Spleen (tissue), 11 donors: ENCODE data around the gene TBC1D24. TPM values are rescaled to one million over a fixed set of nuclear protein-coding genes. Genes with fewer than 3 reads are reported as not detected.

ENCODE experiments used
- DNase-seq: peaks from one replicate; pipeline ENCODE4 v3.0.0-alpha.2; 2020
- H3K27ac ChIP-seq, 8 donors: fragments of 200-600 bp; sonication (generic) in 7 of 8; 1 replicate in 4 of 8; 2 replicates in 4 of 8; pipeline versions ENCODE4 v1.5.0 to v1.8.0; 2016 to 2021; ENCODE audit warnings: inconsistent platforms in 4 of 8, mild to moderate bottlenecking in 4 of 8, moderate library complexity in 1 of 8
- H3K27me3 ChIP-seq, 7 donors: fragments of 200-600 bp; sonication (generic) in 6 of 7; replicated peaks in 1 of 7; 1 replicate in 4 of 7; 2 replicates in 3 of 7; pipeline versions ENCODE4 v1.5.0 to v1.8.0; 2016 to 2021; ENCODE audit warnings: inconsistent platforms in 3 of 7, mild to moderate bottlenecking in 1 of 7
- H3K36me3 ChIP-seq, 6 donors: fragments of 200-600 bp; sonication (generic) in 5 of 6; 1 replicate in 4 of 6; 2 replicates in 2 of 6; pipeline versions ENCODE4 v1.5.0 to v1.8.0; 2016 to 2021; ENCODE audit warnings: inconsistent platforms in 2 of 6
- H3K4me1 ChIP-seq, 6 donors: fragments of 200-600 bp; sonication (generic) in 5 of 6; 1 replicate in 3 of 6; 2 replicates in 3 of 6; pipeline versions ENCODE4 v1.5.0 to v1.8.0; 2016 to 2021; ENCODE audit warnings: inconsistent platforms in 3 of 6
- H3K4me3 ChIP-seq, 8 donors: fragments of 200-600 bp; sonication (generic) in 7 of 8; 1 replicate in 4 of 8; 2 replicates in 4 of 8; pipeline versions ENCODE4 v1.5.0 to v1.8.0; 2016 to 2021; ENCODE audit warnings: inconsistent platforms in 4 of 8, mild to moderate bottlenecking in 4 of 8, moderate library complexity in 2 of 8
- H3K9me3 ChIP-seq, 8 donors: fragments of 200-600 bp; sonication (generic) in 7 of 8; 1 replicate in 4 of 8; 2 replicates in 4 of 8; pipeline versions ENCODE4 v1.5.0 to v1.8.0; 2016 to 2021; ENCODE audit warnings: inconsistent platforms in 4 of 8
- POLR2A ChIP-seq, 3 donors: fragments of 450-650 bp; IDR thresholded peaks; one replicate each; pipeline ENCODE4 v1.5.1; 2017; ENCODE audit warnings: antibody characterized with exemption in 3 of 3, mild to moderate bottlenecking in 1 of 3
- POLR2AphosphoS5 ChIP-seq, 3 donors: sonication (generic); formaldehyde crosslinking; IDR thresholded peaks; one replicate each; pipeline ENCODE4 v1.5.1; 2017; ENCODE audit warnings: antibody characterized with exemption in 3 of 3
- WGBS, 5 donors: extraction: QIAGEN DNeasy Blood & Tissue Kit in 3 of 5; methylation state at CpG; one replicate each; pipeline versions ENCODE4 v1.1.5 to v1.1.7; 2013 to 2018; 5-methylcytosine and 5-hydroxymethylcytosine counted together
- intact Hi-C: fragments of 100-400 bp; cut with DNase I; formaldehyde crosslinking; loops from one replicate; pipeline ENCODE4 v1.15.0; 2023; ENCODE audit warnings: low total_unique reads
- polyA plus RNA-seq, 3 donors: library from polyadenylated mRNA; stranded (reverse); fragments of 200-250 nt; gene quantifications; one replicate each; pipeline ENCODE4 v1.2.1, GENCODE V29; 2013
- total RNA-seq, 7 donors: library from RNA; depleted of rRNA in 3 of 7; stranded (reverse); fragments of >200 nt in 3 of 7; fragmentation: NEBNext Ultra II Directional in 4 of 7; extraction: Animal tissue kit (Norgen Biotek cat#: 25700) in 4 of 7; gene quantifications; one replicate each; pipeline versions ENCODE4 v1.1.0 to v1.2.1, GENCODE V29; 2016 to 2021
- TF ChIP-seq, protein P1 (sequence below), 11 experiments: fragments of 200-600 bp in 7 of 11; fragments of 450-650 bp in 4 of 11; sonication (generic) in 4 of 11; IDR thresholded peaks in 8 of 11; conservative IDR thresholded peaks in 3 of 11; 1 replicate in 7 of 11; 2 replicates in 4 of 11; pipeline versions ENCODE4 v1.4.0 to v1.8.0; 2016 to 2021; ENCODE audit warnings: antibody characterized with exemption in 11 of 11, inconsistent platforms in 4 of 11, mild to moderate bottlenecking in 1 of 11
- donor health status: healthy with polysubstance abuse.
- donor health status: DM: no; HTN: no; CAD: no; lungs with moderate emphysema.
- donor health status: DM: no; HTN: no; CAD: no.
- donor health status: Bipolar disorder and iron deficiency.
- donor health status: healthy.
- donor health status: DM: no; HTN: no; CAD: no.
- donor health status: DM: yes; HTN: yes; CAD: no.

The TBC1D24 gene
- total and polyA plus RNA-seq, 10 donors: 2.2 to 15.3 (median 11.3) TPM

DNA sequence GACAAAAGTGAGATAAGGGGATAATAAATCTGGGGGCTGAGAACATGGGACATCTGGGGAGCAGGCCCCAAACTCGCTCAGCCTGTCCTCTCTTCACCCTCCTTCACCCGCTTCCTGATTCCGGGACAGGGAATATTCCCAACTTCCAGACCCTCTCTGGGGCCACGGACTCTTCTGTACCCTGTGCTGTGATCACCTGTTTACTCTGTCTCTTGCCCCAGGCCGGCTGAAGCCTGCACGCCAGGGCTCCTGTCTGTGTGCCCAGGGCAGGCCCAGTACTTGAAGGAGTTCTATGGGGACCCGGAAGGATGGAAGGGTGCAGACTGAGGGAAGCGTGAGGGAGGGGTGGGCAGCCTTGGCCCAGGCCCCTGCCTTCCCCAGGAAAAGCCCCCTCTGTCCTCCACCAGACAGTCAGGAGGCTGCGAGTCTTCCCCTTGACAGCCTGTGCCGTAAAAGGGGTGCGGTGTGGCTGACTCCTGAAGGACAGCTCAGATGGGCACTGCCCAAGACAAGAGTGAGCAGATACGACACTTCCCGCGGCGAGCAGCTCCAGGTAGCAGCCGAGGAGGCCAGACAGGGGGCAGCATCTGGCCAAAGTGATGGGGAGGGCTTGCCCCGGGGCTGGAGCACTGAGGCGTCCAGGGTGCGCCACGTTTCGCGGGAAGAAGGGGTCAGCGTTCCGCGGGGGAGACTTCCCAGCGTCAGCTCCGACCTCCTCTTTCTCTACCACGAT lies 46.7 kb upstream of the TBC1D24 start:
- peak; percentile 87 for DNase-seq
- Histone ChIP-seq H3K27me3 (no peaks in the 10 kb centered on the region), H3K4me3 (peak overlapping the region; percentile 64 to 92 (median 88)), H3K9me3 (no peaks in the 10 kb centered on the region), H3K36me3 (peaks cover 0 to 21% (median 10%) of the 10 kb centered on the region in 6 donors), H3K27ac (peak overlapping the region in 6 of 8 donors; percentile 78 to 89 (median 82)), H3K4me1 (peaks cover 7 to 34% (median 22%) of the 10 kb centered on the region in 6 donors)
- intact Hi-C loops: no loop called here
- WGBS, 5 donors: 32 to 67% (median 36%) methylated on average over 16 to 28 of the region's 28 CpGs
- TF ChIP-seq POLR2A (IDR thresholded peaks at IDR 0.05): no peak
- TF ChIP-seq, protein P1, sequence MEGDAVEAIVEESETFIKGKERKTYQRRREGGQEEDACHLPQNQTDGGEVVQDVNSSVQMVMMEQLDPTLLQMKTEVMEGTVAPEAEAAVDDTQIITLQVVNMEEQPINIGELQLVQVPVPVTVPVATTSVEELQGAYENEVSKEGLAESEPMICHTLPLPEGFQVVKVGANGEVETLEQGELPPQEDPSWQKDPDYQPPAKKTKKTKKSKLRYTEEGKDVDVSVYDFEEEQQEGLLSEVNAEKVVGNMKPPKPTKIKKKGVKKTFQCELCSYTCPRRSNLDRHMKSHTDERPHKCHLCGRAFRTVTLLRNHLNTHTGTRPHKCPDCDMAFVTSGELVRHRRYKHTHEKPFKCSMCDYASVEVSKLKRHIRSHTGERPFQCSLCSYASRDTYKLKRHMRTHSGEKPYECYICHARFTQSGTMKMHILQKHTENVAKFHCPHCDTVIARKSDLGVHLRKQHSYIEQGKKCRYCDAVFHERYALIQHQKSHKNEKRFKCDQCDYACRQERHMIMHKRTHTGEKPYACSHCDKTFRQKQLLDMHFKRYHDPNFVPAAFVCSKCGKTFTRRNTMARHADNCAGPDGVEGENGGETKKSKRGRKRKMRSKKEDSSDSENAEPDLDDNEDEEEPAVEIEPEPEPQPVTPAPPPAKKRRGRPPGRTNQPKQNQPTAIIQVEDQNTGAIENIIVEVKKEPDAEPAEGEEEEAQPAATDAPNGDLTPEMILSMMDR (IDR thresholded peaks at IDR 0.05 in 8 of 11, conservative IDR thresholded peaks at IDR 0.05 in 3 of 11): peak in 7 of 11 experiments; percentile 4 to 53 (median 24)
- TF ChIP-seq POLR2AphosphoS5 (IDR thresholded peaks at IDR 0.05): no peak

DNA sequence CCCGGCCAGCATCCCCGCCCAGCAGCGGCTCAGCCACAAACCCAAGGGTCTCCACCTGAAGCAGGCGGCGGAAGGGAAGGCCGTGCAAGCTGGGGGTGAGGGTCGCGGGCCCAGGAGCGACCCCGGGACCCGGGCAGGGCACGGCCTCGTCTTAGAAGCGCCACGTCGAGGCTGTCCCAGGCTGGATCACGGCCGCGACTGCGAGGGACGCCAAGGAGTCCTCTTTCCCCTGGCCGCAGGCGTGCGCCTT lies 46.2 kb upstream of the TBC1D24 start:
- 0 to 1% (median 1%) methylated on average over 13 to 24 of the region's 24 CpGs for whole genome bisulfite sequencing, 5 donors
- peaks cover 7 to 33% (median 21%) of the 10 kb centered on the region in 6 donors for H3K4me1 ChIP-seq
- TF ChIP-seq, protein P1 (IDR thresholded peaks at IDR 0.05 in 8 of 11, conservative IDR thresholded peaks at IDR 0.05 in 3 of 11): peak in 3 of 11 experiments; percentile 1 to 9 (median 6)
- no peak for TF ChIP-seq POLR2AphosphoS5 (IDR thresholded peaks at IDR 0.05)
- no peak for TF ChIP-seq POLR2A (IDR thresholded peaks at IDR 0.05)
- peak overlapping the region; percentile 64 to 92 (median 88) for H3K4me3 ChIP-seq
- peaks cover 0 to 26% (median 12%) of the 10 kb centered on the region in 6 donors for H3K36me3 ChIP-seq
- intact Hi-C loops: no loop called here
- no peak for DNase-seq
- H3K9me3 ChIP-seq: no peaks in the 10 kb centered on the region
- H3K27ac ChIP-seq: peak overlapping the region; percentile 51 to 89 (median 78)
- no peaks in the 10 kb centered on the region for H3K27me3 ChIP-seq

DNA sequence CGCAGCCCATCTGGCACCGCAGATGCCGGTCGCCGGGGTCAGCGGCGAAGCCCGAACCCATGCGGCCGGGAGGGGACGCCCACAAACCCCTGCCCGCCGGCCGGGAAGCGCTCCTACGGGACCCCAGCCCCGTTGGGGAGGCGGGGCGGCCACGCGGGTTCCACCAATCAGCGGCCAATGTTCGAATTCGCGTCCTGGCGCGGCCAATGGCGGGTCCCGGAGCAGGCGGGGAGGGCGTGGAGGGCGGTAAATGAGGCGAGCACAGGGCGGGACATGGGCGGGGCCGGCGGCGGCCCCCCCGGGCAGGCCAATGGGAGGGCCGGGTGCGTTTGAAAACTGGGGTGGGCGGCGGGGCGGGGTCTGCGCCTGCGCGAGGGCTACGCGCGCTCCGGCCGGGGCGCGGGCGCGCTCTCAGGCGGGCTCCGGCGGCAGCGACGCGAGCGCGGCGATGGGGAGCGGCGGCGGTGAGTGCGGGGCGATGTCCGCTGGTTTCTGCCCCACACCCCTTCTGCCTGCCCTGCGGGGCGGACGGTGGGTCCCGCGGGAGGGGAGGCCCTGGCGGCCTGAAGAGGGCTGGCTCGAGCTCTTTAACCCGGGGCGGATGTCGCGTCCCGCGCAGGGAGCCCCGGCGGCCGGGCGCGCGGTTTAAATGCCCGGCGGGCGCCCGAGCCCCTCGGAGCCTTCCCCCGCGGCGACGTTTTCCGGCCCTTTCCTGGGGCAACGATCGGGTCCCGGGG lies 45.7 kb upstream of the TBC1D24 start, which contains the start of gene CCNF:
TSS of gene CCNF (plus strand) at position 414 of the 737 bp plus-strand sequence. CDS start at position 449, 35 bp downstream.
- Histone ChIP-seq H3K36me3 (peaks cover 0 to 31% (median 14%) of the 10 kb centered on the region in 6 donors), H3K4me1 (peaks cover 7 to 33% (median 21%) of the 10 kb centered on the region in 6 donors), H3K27ac (peak within 1 kb of the TSS; percentile 55 to 89 (median 78)), H3K27me3 (no peaks in the 10 kb centered on the region), H3K4me3 (peak within 1 kb of the TSS; percentile 64 to 92 (median 88)), H3K9me3 (no peaks in the 10 kb centered on the region)
- TF ChIP-seq POLR2AphosphoS5 (IDR thresholded peaks at IDR 0.05) (peak; percentile 64 to 83 (median 77)), POLR2A (IDR thresholded peaks at IDR 0.05) (no peak)
- TF ChIP-seq, protein P1 (IDR thresholded peaks at IDR 0.05 in 8 of 11, conservative IDR thresholded peaks at IDR 0.05 in 3 of 11): peak in 6 of 11 experiments; percentile 3 to 35 (median 18)
- DNase-seq: peak; percentile 98
- 0 to 1% (median 0%) methylated on average over 55 to 103 of the region's 103 CpGs for WGBS, 5 donors
- intact Hi-C loops: no loop called here
